ENCODE results near the gene DAPK1.

- no peak for TF ChIP-seq CTCF (IDR thresholded peaks at IDR 0.05)
- no peak for TF ChIP-seq ZFX (IDR thresholded peaks at IDR 0.05; ENCODE audit: borderline replicate concordance)
Observed at GRCh38 chr9:87500491-87501270, 3.0 kb downstream of the DAPK1 start.

Data from 22Rv1 (cell line).